NCI-H1417 (cell line): ENCODE data around the gene TAPBP.

Source experiments
- DNase-seq, 3 experiments: peaks; one replicate each; lab custom pipeline; 2025; lab: John Stamatoyannopoulos, UW

Gene TAPBP

GRCh38 chr6:33319939-33320314 lies 6.0 kb upstream of the TAPBP start:
- DNase-seq, result no peak

GRCh38 chr6:33318426-33319073 lies 4.7 kb upstream of the TAPBP start:
- DNase-seq, result no peak

- peak; percentile 97 to 99 (median 99) for DNase-seq
These were observed 4.0 kb upstream of the TAPBP start, which contains the start of gene ZBTB22 for GRCh38 chr6:33317669-33318425. TSS of gene ZBTB22 (minus strand) at chr6:33317744. CDS start at chr6:33316916, 828 bp downstream.

GRCh38 chr6:33317419-33317668 lies 3.5 kb upstream of the TAPBP start:
- peak in 1 of 3 experiments; percentile 72 for DNase-seq

- peak in 1 of 3 experiments; percentile 64 for DNase-seq
These were observed 2.9 kb upstream of the TAPBP start for GRCh38 chr6:33316603-33317418.

- DNase-seq, result no peak
These were observed 2.1 kb upstream of the TAPBP start for GRCh38 chr6:33315793-33316602.

GRCh38 chr6:33314943-33315792 lies 1.3 kb upstream of the TAPBP start:
- DNase-seq, result peak in 1 of 3 experiments; percentile 77

GRCh38 chr6:33314515-33314942 lies 651 bp upstream of the TAPBP start:
- peak; percentile 31 to 64 (median 41) for DNase-seq

GRCh38 chr6:33313105-33313708 lies 671 bp downstream of the TAPBP start:
- peak in 2 of 3 experiments; percentile 72 to 90 for DNase-seq

- peak; percentile 78 to 92 (median 88) for DNase-seq
These were observed 1.3 kb downstream of the TAPBP start for GRCh38 chr6:33312361-33313104.

GRCh38 chr6:33306356-33306755 lies 7.5 kb downstream of the TAPBP start:
- no peak for DNase-seq

- DNase-seq, result no peak
These were observed 8.8 kb downstream of the TAPBP start for GRCh38 chr6:33305052-33305451.

GRCh38 chr6:33304216-33304615 lies 9.7 kb downstream of the TAPBP start:
- DNase-seq, result no peak

- no peak for DNase-seq
These were observed 12.0 kb downstream of the TAPBP start for GRCh38 chr6:33301877-33302276.

GRCh38 chr6:33299237-33299944 lies 14.5 kb downstream of the TAPBP start:
- DNase-seq, result peak; percentile 92 to 93 (median 93)

GRCh38 chr6:33298773-33299236 lies 15.1 kb downstream of the TAPBP start, which contains the start of gene RGL2:
TSS of gene RGL2 (minus strand) at chr6:33298942. CDS start at chr6:33298610, 332 bp downstream.
- DNase-seq, result peak in 2 of 3 experiments; percentile 82 to 83

GRCh38 chr6:33297956-33298772 lies 15.7 kb downstream of the TAPBP start:
- DNase-seq, result peak in 2 of 3 experiments; percentile 26 to 54

GRCh38 chr6:33297406-33297955 lies 16.4 kb downstream of the TAPBP start:
- no peak for DNase-seq
